ENCODE results near the gene PTPRT. TPM values are rescaled to one million over a fixed set of nuclear protein-coding genes. Genes with fewer than 3 reads are reported as not detected.

PTPRT gene
- total RNA-seq, 1 experiment from 2014 or later = not detected

GRCh38 chr20:42483730-42484303 lies 705.9 kb downstream of the PTPRT start:
- DNase-seq (ENCODE audit: low read depth, low spot score) (no peak), ATAC-seq (no peak)
- no peak overlapping the region for H3K9ac ChIP-seq (ENCODE audit: low read length)
- H3K27ac ChIP-seq (ENCODE audit: low read depth, low read length) = no peak overlapping the region
- H3K4me1 ChIP-seq (ENCODE audit: control insufficient read depth in 1 of 2, insufficient read depth in 2 of 2, low read length in 2 of 2) = no peaks in the 10 kb centered on the region
- H3K79me2 ChIP-seq (ENCODE audit: insufficient read depth, low read length) = no peaks in the 10 kb centered on the region
- TF ChIP-seq RAD21 (IDR thresholded peaks at IDR 0.05; ENCODE audit: low read depth) (no peak), CBX3 (IDR thresholded peaks at IDR 0.05; ENCODE audit: low read depth) (no peak), CTCF (IDR thresholded peaks at IDR 0.05 in 2 of 3, conservative IDR thresholded peaks at IDR 0.05 in 1 of 3; ENCODE audit: borderline replicate concordance in 1 of 3, insufficient read depth in 1 of 3, low read depth in 2 of 3, low read length in 2 of 3) (peak in 2 of 3 experiments; percentile 29 to 39; a peak in 4 of 6 replicates)
- no peak overlapping the region for H3K4me3 ChIP-seq (replicated peaks in 1 of 2; ENCODE audit: low read depth in 1 of 2, low read length in 2 of 2)
- ChIA-PET CTCF (no interaction called here), POLR2A (no interaction called here), RAD21 (ENCODE audit: low non-redundant PET in 1 of 2, low total read pairs in 2 of 2, uncharacterized antibody in 2 of 2, unreplicated experiment in 2 of 2) (no interaction called here)
- H4K20me1 ChIP-seq (ENCODE audit: insufficient read depth) = no peaks in the 10 kb centered on the region
- no peaks in the 10 kb centered on the region for H3K27me3 ChIP-seq (ENCODE audit: insufficient read depth, low read length)
- H3K9me2 ChIP-seq (ENCODE audit: insufficient read depth) = no peaks in the 10 kb centered on the region
- H2AFZ ChIP-seq (ENCODE audit: low read depth, low read length, poor library complexity, severe bottlenecking) = no peak overlapping the region
- no peak overlapping the region for H3K4me2 ChIP-seq (ENCODE audit: low read length)
- no peaks in the 10 kb centered on the region for H3K36me3 ChIP-seq (ENCODE audit: control insufficient read depth in 1 of 2, insufficient read depth in 2 of 2, low read length in 2 of 2)
- BruUV-seq (replicated peaks) = no TSS peak
- intact Hi-C loops (cut with micrococcal nuclease) = no loop called here
- H3K9me3 ChIP-seq (ENCODE audit: control insufficient read depth in 1 of 2, insufficient read depth in 1 of 2, low read depth in 1 of 2, low read length in 2 of 2) = peaks cover 2 to 21% of the 10 kb centered on the region in 2 experiments; a peak in 2 of 4 replicates

- Histone ChIP-seq H3K36me3 (ENCODE audit: control insufficient read depth in 1 of 2, insufficient read depth in 2 of 2, low read length in 2 of 2) (no peaks in the 10 kb centered on the region), H3K27me3 (ENCODE audit: insufficient read depth, low read length) (no peaks in the 10 kb centered on the region), H3K27ac (ENCODE audit: low read depth, low read length) (no peak overlapping the region), H3K9ac (ENCODE audit: low read length) (no peak overlapping the region), H4K20me1 (ENCODE audit: insufficient read depth) (no peaks in the 10 kb centered on the region), H3K79me2 (ENCODE audit: insufficient read depth, low read length) (no peaks in the 10 kb centered on the region), H2AFZ (ENCODE audit: low read depth, low read length, poor library complexity, severe bottlenecking) (no peak overlapping the region), H3K4me3 (replicated peaks in 1 of 2; ENCODE audit: low read depth in 1 of 2, low read length in 2 of 2) (no peak overlapping the region), H3K4me1 (ENCODE audit: control insufficient read depth in 1 of 2, insufficient read depth in 2 of 2, low read length in 2 of 2) (no peaks in the 10 kb centered on the region), H3K9me2 (ENCODE audit: insufficient read depth) (no peaks in the 10 kb centered on the region), H3K4me2 (ENCODE audit: low read length) (no peak overlapping the region), H3K9me3 (ENCODE audit: control insufficient read depth in 1 of 2, insufficient read depth in 1 of 2, low read depth in 1 of 2, low read length in 2 of 2) (peaks cover 7 to 17% of the 10 kb centered on the region in 2 experiments; a peak in 2 of 4 replicates)
- DNase-seq (ENCODE audit: low read depth, low spot score) (no peak), ATAC-seq (no peak)
- intact Hi-C loops (cut with micrococcal nuclease) = no loop called here
- TF ChIP-seq CTCF (IDR thresholded peaks at IDR 0.05 in 2 of 3, conservative IDR thresholded peaks at IDR 0.05 in 1 of 3; ENCODE audit: borderline replicate concordance in 1 of 3, insufficient read depth in 1 of 3, low read depth in 2 of 3, low read length in 2 of 3) = no peak
- no peak for TF ChIP-seq CBX3 (IDR thresholded peaks at IDR 0.05; ENCODE audit: low read depth)
- TF ChIP-seq POLR2A (IDR thresholded peaks at IDR 0.05; ENCODE audit: borderline replicate concordance, extremely low read depth, insufficient read depth, insufficient read length) = no peak
- no peak for TF ChIP-seq JUND (IDR thresholded peaks at IDR 0.05)
- TF ChIP-seq SIN3A (IDR thresholded peaks at IDR 0.05; ENCODE audit: low read depth) = no peak
- RAD21 ChIA-PET (ENCODE audit: low non-redundant PET in 1 of 2, low total read pairs in 2 of 2, uncharacterized antibody in 2 of 2, unreplicated experiment in 2 of 2) = no interaction called here
- CTCF ChIA-PET = no interaction called here
- POLR2A ChIA-PET = no interaction called here
- no TSS peak for BruUV-seq (replicated peaks)
Observed at GRCh38 chr20:42482808-42483207, 706.9 kb downstream of the PTPRT start.

All from HCT116 (cell line).